Esophagus muscularis mucosa (tissue), 4 donors: ENCODE measurements around the gene POLR1F. TPM values are rescaled to one million over a fixed set of nuclear protein-coding genes. Genes with fewer than 3 reads are reported as not detected.

Experiments
- DNase-seq: peaks from one replicate; pipeline ENCODE4 v3.0.0-alpha.2; 2017; ENCODE audit errors: extremely low spot score
- H3K27ac ChIP-seq, 4 donors: fragments of 200-600 bp; sonication (generic); replicated peaks in 1 of 4; 1 replicate in 3 of 4; 2 replicates in 1 of 4; pipeline ENCODE4 v1.5.1; 2016 to 2019; ENCODE audit warnings: mild to moderate bottlenecking in 1 of 4
- H3K27me3 ChIP-seq, 4 donors: fragments of 200-600 bp; sonication (generic); one replicate each; pipeline versions ENCODE4 v1.5.1 to v1.6.0; 2016 to 2019
- H3K36me3 ChIP-seq, 4 donors: fragments of 200-600 bp; sonication (generic); one replicate each; pipeline ENCODE4 v1.5.1; 2016 to 2019
- H3K4me1 ChIP-seq, 4 donors: fragments of 200-600 bp; sonication (generic); one replicate each; pipeline ENCODE4 v1.5.1; 2016 to 2019
- H3K4me3 ChIP-seq, 4 donors: fragments of 200-600 bp; sonication (generic); 1 replicate in 2 of 4; 2 replicates in 2 of 4; pipeline ENCODE4 v1.5.1; 2016 to 2019; ENCODE audit warnings: mild to moderate bottlenecking in 4 of 4, moderate library complexity in 1 of 4
- H3K9me3 ChIP-seq, 4 donors: fragments of 200-600 bp; sonication (generic); 1 replicate in 3 of 4; 2 replicates in 1 of 4; pipeline ENCODE4 v1.5.1; 2016 to 2019
- EP300 ChIP-seq: sonication (generic); formaldehyde crosslinking; IDR thresholded peaks from one replicate; pipeline ENCODE4 v1.6.1; 2017; ENCODE audit warnings: antibody characterized with exemption
- POLR2A ChIP-seq: fragments of 450-650 bp; IDR thresholded peaks from one replicate; pipeline ENCODE4 v1.6.1; 2017; ENCODE audit warnings: antibody characterized with exemption, moderate library complexity, mild to moderate bottlenecking, low read depth
- POLR2AphosphoS5 ChIP-seq, 2 donors: sonication (generic); formaldehyde crosslinking; IDR thresholded peaks; one replicate each; pipeline ENCODE4 v1.6.1; 2017; ENCODE audit warnings: antibody characterized with exemption in 2 of 2
- WGBS: methylation state at CpG from one replicate; pipeline ENCODE4 v1.1.5; 2018; 5-methylcytosine and 5-hydroxymethylcytosine counted together
- intact Hi-C: fragments of 100-400 bp; cut with DNase I; formaldehyde crosslinking; loops from one replicate; pipeline ENCODE4 v1.15.1; 2023
- total RNA-seq, 4 donors: library from RNA; depleted of rRNA; stranded (reverse); fragments of >200 nt; gene quantifications; one replicate each; pipeline versions ENCODE4 v1.1.0 to v1.2.1, GENCODE V29; 2016
- TF ChIP-seq, protein P1 (sequence below), 3 experiments: fragments of 200-600 bp in 2 of 3; fragments of 450-650 bp in 1 of 3; sonication (generic) in 2 of 3; IDR thresholded peaks; one replicate each; pipeline ENCODE4 v1.5.1; 2017 to 2019; ENCODE audit warnings: antibody characterized with exemption in 3 of 3, mild to moderate bottlenecking in 2 of 3, moderate library complexity in 1 of 3

Gene POLR1F
- total RNA-seq, 4 donors from 2014 or later = 12.5 to 18.7 (median 15.5) TPM

DNA sequence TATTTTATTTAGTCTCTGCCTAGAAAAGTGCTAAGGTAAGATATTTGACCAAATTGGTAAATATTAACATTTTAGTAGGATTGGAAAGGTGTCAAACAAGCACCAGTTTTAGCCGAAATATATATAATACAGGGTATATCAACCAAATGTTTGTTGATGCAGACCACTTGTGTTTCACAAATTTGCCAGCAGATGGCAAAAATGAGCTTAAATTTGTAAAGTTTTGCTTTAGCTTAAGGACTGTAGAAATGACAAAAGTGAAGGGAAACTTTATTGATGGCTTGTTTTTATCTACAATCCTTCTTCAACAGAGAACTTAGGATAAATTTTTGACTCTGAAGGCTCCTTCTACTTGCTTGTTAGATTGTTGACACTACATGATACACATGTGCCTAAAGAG is 4.8 kb upstream of the POLR1F start:
- H3K9me3 ChIP-seq = no peaks in the 10 kb centered on the region
- WGBS = 39% methylated on average over 1 of the region's 1 CpG
- H3K27ac ChIP-seq = no peak overlapping the region
- H3K27me3 ChIP-seq = no peaks in the 10 kb centered on the region
- peaks cover 6 to 8% (median 7%) of the 10 kb centered on the region in 4 donors for H3K4me1 ChIP-seq
- DNase-seq = no peak
- H3K36me3 ChIP-seq = no peaks in the 10 kb centered on the region
- intact Hi-C loops = loop anchor here (10.0 kb wide), 1 partner anchor 881 kb away; no protein-coding TSS in a partner anchor
- no peak overlapping the region for H3K4me3 ChIP-seq
- no peak for TF ChIP-seq POLR2AphosphoS5 (IDR thresholded peaks at IDR 0.05)
- no peak for TF ChIP-seq EP300
- TF ChIP-seq, protein P1, sequence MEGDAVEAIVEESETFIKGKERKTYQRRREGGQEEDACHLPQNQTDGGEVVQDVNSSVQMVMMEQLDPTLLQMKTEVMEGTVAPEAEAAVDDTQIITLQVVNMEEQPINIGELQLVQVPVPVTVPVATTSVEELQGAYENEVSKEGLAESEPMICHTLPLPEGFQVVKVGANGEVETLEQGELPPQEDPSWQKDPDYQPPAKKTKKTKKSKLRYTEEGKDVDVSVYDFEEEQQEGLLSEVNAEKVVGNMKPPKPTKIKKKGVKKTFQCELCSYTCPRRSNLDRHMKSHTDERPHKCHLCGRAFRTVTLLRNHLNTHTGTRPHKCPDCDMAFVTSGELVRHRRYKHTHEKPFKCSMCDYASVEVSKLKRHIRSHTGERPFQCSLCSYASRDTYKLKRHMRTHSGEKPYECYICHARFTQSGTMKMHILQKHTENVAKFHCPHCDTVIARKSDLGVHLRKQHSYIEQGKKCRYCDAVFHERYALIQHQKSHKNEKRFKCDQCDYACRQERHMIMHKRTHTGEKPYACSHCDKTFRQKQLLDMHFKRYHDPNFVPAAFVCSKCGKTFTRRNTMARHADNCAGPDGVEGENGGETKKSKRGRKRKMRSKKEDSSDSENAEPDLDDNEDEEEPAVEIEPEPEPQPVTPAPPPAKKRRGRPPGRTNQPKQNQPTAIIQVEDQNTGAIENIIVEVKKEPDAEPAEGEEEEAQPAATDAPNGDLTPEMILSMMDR (IDR thresholded peaks at IDR 0.05) = peak; percentile 50 to 67 (median 57)
- no peak for TF ChIP-seq POLR2A

DNA sequence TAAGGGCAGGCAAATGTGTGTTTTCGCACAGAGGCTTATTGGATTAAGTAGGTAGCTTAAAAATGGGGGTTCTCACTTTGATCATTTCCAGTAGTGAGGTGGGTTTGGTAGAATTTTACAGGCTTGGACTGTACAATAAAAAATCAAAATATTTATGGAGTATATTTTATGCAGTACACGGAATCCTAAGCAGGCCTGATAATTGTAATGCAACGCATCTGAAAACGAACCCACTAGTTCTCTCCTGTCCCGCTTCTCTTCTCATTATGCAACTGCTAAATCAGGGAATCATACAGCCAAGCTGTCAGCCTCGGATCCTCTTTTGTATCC is 377 bp upstream of the POLR1F start:
- Histone ChIP-seq H3K9me3 (no peaks in the 10 kb centered on the region), H3K4me1 (peaks cover 19 to 31% (median 27%) of the 10 kb centered on the region in 4 donors), H3K36me3 (no peaks in the 10 kb centered on the region), H3K4me3 (peak overlapping the region; percentile 81 to 94 (median 88)), H3K27ac (peak overlapping the region; percentile 71 to 86 (median 75)), H3K27me3 (no peaks in the 10 kb centered on the region)
- no peak for DNase-seq
- 55% methylated on average over 6 of the region's 6 CpGs for WGBS
- TF ChIP-seq POLR2A (no peak), EP300 (no peak), POLR2AphosphoS5 (IDR thresholded peaks at IDR 0.05) (no peak)
- TF ChIP-seq, protein P1 (IDR thresholded peaks at IDR 0.05) = no peak
- intact Hi-C loops = no loop called here

DNA sequence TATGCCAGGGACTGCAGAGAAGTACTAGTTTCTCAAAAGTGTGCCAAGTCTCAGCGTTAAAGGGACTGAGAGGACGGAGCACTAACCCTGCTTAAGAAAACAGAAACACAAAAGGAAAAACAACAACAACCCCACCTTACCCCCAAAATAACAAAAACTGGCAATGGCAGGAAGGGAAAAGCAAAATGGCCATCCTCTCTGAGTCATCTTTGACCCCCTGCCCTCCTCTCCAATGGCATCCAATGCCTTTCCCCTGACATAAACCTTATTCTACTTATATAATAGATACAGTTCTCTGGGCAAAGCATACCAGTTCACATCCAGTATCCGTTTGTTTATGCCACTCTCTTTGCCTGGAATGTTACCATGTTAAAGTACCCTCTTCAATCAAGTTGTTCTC is 1.6 kb downstream of the POLR1F start:
- Histone ChIP-seq H3K9me3 (no peaks in the 10 kb centered on the region), H3K27me3 (no peaks in the 10 kb centered on the region), H3K4me3 (peak overlapping the region in 1 of 4 donors; percentile 81), H3K4me1 (peaks cover 19 to 31% (median 27%) of the 10 kb centered on the region in 4 donors), H3K27ac (no peak overlapping the region), H3K36me3 (peaks cover 0 to 14% (median under 1%) of the 10 kb centered on the region in 4 donors)
- WGBS = 73% methylated on average over 3 of the region's 3 CpGs
- intact Hi-C loops = no loop called here
- TF ChIP-seq, protein P1 (IDR thresholded peaks at IDR 0.05) = no peak
- TF ChIP-seq POLR2AphosphoS5 (IDR thresholded peaks at IDR 0.05) = no peak
- TF ChIP-seq EP300 = no peak
- TF ChIP-seq POLR2A = no peak
- no peak for DNase-seq

DNA sequence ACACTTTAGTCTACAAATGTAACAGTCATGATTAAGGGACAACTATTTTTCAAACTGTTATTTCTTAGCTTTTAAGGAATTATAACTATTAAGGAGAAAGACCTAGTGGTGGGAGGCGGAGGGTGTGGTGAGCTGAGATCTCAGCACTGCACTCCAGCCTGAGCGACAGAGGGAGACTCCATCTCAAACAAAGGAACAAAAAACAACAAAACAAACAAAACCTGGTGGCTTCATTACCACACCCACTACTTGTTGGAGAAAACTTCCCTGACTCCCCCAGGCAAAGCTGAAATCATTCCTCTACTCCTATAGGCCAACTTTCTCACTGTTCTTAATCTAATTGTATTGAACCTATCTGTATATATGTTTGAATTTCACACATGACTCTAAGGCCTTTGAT is 3.2 kb downstream of the POLR1F start:
- H3K4me1 ChIP-seq = peaks cover 19 to 31% (median 27%) of the 10 kb centered on the region in 4 donors
- H3K36me3 ChIP-seq = peaks cover 0 to 22% (median 10%) of the 10 kb centered on the region in 4 donors
- DNase-seq = no peak
- H3K9me3 ChIP-seq = no peaks in the 10 kb centered on the region
- no peak for TF ChIP-seq POLR2A
- no peak for TF ChIP-seq EP300
- TF ChIP-seq POLR2AphosphoS5 (IDR thresholded peaks at IDR 0.05) = no peak
- TF ChIP-seq, protein P1 (IDR thresholded peaks at IDR 0.05) = no peak
- H3K27me3 ChIP-seq = no peaks in the 10 kb centered on the region
- intact Hi-C loops = no loop called here
- H3K27ac ChIP-seq = no peak overlapping the region
- 91% methylated on average over 2 of the region's 2 CpGs for WGBS
- no peak overlapping the region for H3K4me3 ChIP-seq

DNA sequence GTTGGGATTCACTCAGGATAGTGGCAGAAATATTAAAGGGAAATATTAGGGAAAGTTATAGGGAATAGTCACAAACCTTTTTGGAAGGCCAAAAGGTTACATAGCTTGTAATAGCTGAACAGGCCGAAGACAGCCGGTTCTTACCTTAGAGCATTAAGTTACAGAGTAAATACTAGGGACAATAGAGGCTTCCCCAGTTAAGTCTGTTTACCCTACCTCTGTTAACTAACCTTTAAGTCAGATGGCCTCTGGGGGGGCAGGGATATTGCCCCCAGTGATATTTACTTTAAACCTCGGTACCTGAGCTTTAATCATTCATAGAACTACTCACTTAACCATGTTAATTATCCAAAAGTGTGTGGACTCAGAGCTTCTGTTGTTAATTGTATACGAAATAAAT is 7.4 kb downstream of the POLR1F start:
- Histone ChIP-seq H3K27ac (no peak overlapping the region), H3K9me3 (no peaks in the 10 kb centered on the region), H3K4me3 (no peak overlapping the region), H3K4me1 (peaks cover 0 to 8% (median 2%) of the 10 kb centered on the region in 4 donors), H3K36me3 (peaks cover 0 to 45% (median 19%) of the 10 kb centered on the region in 4 donors), H3K27me3 (no peaks in the 10 kb centered on the region)
- 85% methylated on average over 4 of the region's 4 CpGs for WGBS
- intact Hi-C loops = no loop called here
- no peak for DNase-seq
- TF ChIP-seq, protein P1 (IDR thresholded peaks at IDR 0.05) = no peak
- TF ChIP-seq EP300 (no peak), POLR2A (no peak), POLR2AphosphoS5 (IDR thresholded peaks at IDR 0.05) (no peak)
